HFF-Myc (cell line): ENCODE data around the gene LEMD3.
"Not testable (repeated sequence)": the region's sequence is repeated elsewhere in the genome, so short reads cannot be mapped to it uniquely, and the experiment has no call there.

ENCODE experiments used
- DNase-seq: peaks from one replicate; pipeline ENCODE4 v3.0.0-alpha.2; 2011; ENCODE audit warnings: low read depth; ENCODE audit errors: extremely low read depth
- H3K4me3 ChIP-seq: replicated peaks from 2 replicates; pipeline ENCODE4 v1.5.1; 2011; ENCODE audit warnings: low read depth, mild to moderate bottlenecking, control low read depth, low read length
- CTCF ChIP-seq: IDR thresholded peaks from 2 replicates; pipeline ENCODE4 v1.5.1; 2012; ENCODE audit warnings: mild to moderate bottlenecking, low read depth, low read length, control low read depth; ENCODE audit errors: missing control alignments

Gene LEMD3

GRCh38 chr12:65282840-65283239 lies 113.5 kb downstream of the LEMD3 start:
- no peak for TF ChIP-seq CTCF
- no peak for DNase-seq
- H3K4me3 ChIP-seq = no peak overlapping the region

GRCh38 chr12:65285532-65285931 lies 116.1 kb downstream of the LEMD3 start:
- DNase-seq, H3K4me3 ChIP-seq: not testable (repeated sequence)

GRCh38 chr12:65287426-65287825 lies 118.0 kb downstream of the LEMD3 start:
- DNase-seq = no peak
- TF ChIP-seq CTCF = no peak
- no peak overlapping the region for H3K4me3 ChIP-seq

- DNase-seq = no peak
- H3K4me3 ChIP-seq = no peak overlapping the region
- no peak for TF ChIP-seq CTCF
These were observed 122.9 kb downstream of the LEMD3 start for GRCh38 chr12:65292241-65292640.

- no peak for DNase-seq
- TF ChIP-seq CTCF = no peak
These were observed 124.4 kb downstream of the LEMD3 start for GRCh38 chr12:65293735-65294134.

GRCh38 chr12:65294641-65295262 lies 125.4 kb downstream of the LEMD3 start:
- no peak for DNase-seq

More at GRCh38 chr12:65293735-65294134, 124.4 kb downstream of the LEMD3 start:
- H3K4me3 ChIP-seq = no peak overlapping the region

More at GRCh38 chr12:65294641-65295262, 125.4 kb downstream of the LEMD3 start:
- TF ChIP-seq CTCF = no peak
- H3K4me3 ChIP-seq = no peak overlapping the region
